DOHH2 (cell line): ENCODE data around the gene PEMT.

Experiments
- H3F3A ChIP-seq: fragments of 200-600 bp; sonication (generic), shearing (Covaris generic); 2 replicates; pipeline ENCODE4 v1.6.0; 2016; ENCODE audit warnings: antibody characterized with exemption, mild to moderate bottlenecking; ENCODE audit not compliant: control insufficient read depth, insufficient read depth
- H3K27ac ChIP-seq: fragments of 200-600 bp; sonication (generic); 2 replicates; pipeline ENCODE4 v1.5.1; 2014; ENCODE audit warnings: low read depth, mild to moderate bottlenecking, low read length, moderate library complexity
- H3K27me3 ChIP-seq: fragments of 200-600 bp; sonication (generic); 2 replicates; pipeline ENCODE4 v1.6.1; 2014; ENCODE audit warnings: mild to moderate bottlenecking, low read length, mixed read lengths; ENCODE audit not compliant: control insufficient read depth
- H3K36me3 ChIP-seq: fragments of 200-600 bp; sonication (generic); 2 replicates; pipeline ENCODE4 v1.6.1; 2014; ENCODE audit warnings: mild to moderate bottlenecking, low read length, moderate library complexity, mixed read lengths; ENCODE audit not compliant: control insufficient read depth
- H3K4me1 ChIP-seq: fragments of 200-600 bp; sonication (generic); 2 replicates; pipeline ENCODE4 v1.6.1; 2014; ENCODE audit warnings: mild to moderate bottlenecking, low read length, mixed read lengths; ENCODE audit not compliant: control insufficient read depth
- H3K4me2 ChIP-seq: fragments of 200-600 bp; sonication (generic); 2 replicates; pipeline ENCODE4 v1.6.0; 2014; ENCODE audit warnings: mild to moderate bottlenecking, low read length, moderate library complexity
- H3K4me3 ChIP-seq: fragments of 200-600 bp; sonication (generic); 2 replicates; pipeline ENCODE4 v1.5.1; 2014; ENCODE audit warnings: mild to moderate bottlenecking, low read length, mixed read lengths
- H3K79me2 ChIP-seq: fragments of 200-600 bp; sonication (generic); 2 replicates; pipeline ENCODE4 v1.6.1; 2014; ENCODE audit warnings: mild to moderate bottlenecking, low read length, mixed read lengths; ENCODE audit not compliant: control insufficient read depth
- H3K9me2 ChIP-seq: fragments of 200-600 bp; sonication (generic); replicated peaks from 2 replicates; pipeline ENCODE4 v1.6.1; 2014; ENCODE audit warnings: mild to moderate bottlenecking, low read length, mixed read lengths; ENCODE audit not compliant: control insufficient read depth
- H3K9me3 ChIP-seq: fragments of 200-600 bp; sonication (generic); 2 replicates; pipeline ENCODE4 v1.6.1; 2014; ENCODE audit warnings: antibody characterized with exemption, low read length, mixed read lengths; ENCODE audit not compliant: control insufficient read depth, insufficient read depth
- H4K20me1 ChIP-seq: fragments of 200-600 bp; sonication (generic); 2 replicates; pipeline ENCODE4 v1.6.0; 2014; ENCODE audit warnings: low read depth, mild to moderate bottlenecking, antibody characterized with exemption, low read length, moderate library complexity; ENCODE audit not compliant: control insufficient read depth, insufficient read depth
- CTCF ChIP-seq: fragments of 200-600 bp; sonication (generic); IDR thresholded peaks from one replicate; pipeline ENCODE4 v1.5.1; 2014; ENCODE audit warnings: antibody characterized with exemption, mild to moderate bottlenecking, low read depth, low read length; ENCODE audit not compliant: poor library complexity, severe bottlenecking
- EZH2phosphoT487 ChIP-seq: fragments of 200-600 bp; sonication (generic); IDR thresholded peaks from 2 replicates; pipeline ENCODE4 v1.6.1; 2017; ENCODE audit warnings: borderline replicate concordance, mild to moderate bottlenecking, antibody characterized with exemption, low read length, moderate library complexity, mixed read lengths

PEMT gene

GRCh38 chr17:17456251-17456650 is 135.3 kb downstream of the PEMT start:
- H3K36me3 ChIP-seq: no peaks in the 10 kb centered on the region
- no peak for TF ChIP-seq CTCF
- no peak for TF ChIP-seq EZH2phosphoT487
- no peaks in the 10 kb centered on the region for H3K79me2 ChIP-seq
- peaks cover 5% of the 10 kb centered on the region; the same call in 1 of the 2 replicates for H3K9me3 ChIP-seq
- H3K27ac ChIP-seq: no peak overlapping the region
- no peaks in the 10 kb centered on the region for H3K9me2 ChIP-seq
- no peak overlapping the region for H3K4me2 ChIP-seq
- no peaks in the 10 kb centered on the region for H3K4me1 ChIP-seq
- H3K4me3 ChIP-seq: no peak overlapping the region
- no peaks in the 10 kb centered on the region for H4K20me1 ChIP-seq
- no peaks in the 10 kb centered on the region for H3F3A ChIP-seq
- peaks cover 1% of the 10 kb centered on the region for H3K27me3 ChIP-seq
